HG03469 (cell line): ENCODE data around the gene SEC24C.
A peak's percentile ranks its signal among the peaks of the same experiment; 100 is the strongest.

Source experiments
- ATAC-seq: cut with Tn5 transposase; IDR thresholded peaks from one replicate; pipeline ENCODE4 v1.9.1; 2021; ENCODE audit warnings: mild to moderate bottlenecking, moderate library complexity, moderate number of reproducible peaks; ENCODE audit not compliant: unreplicated experiment

Gene SEC24C

GRCh38 chr10:73809061-73809818, 65.1 kb downstream of the SEC24C start:
- no peak for ATAC-seq

- no peak for ATAC-seq
Observed at GRCh38 chr10:73810358-73810734, 66.2 kb downstream of the SEC24C start.

- peak; percentile 9 for ATAC-seq
Observed at GRCh38 chr10:73810735-73811465, 66.7 kb downstream of the SEC24C start.

- ATAC-seq = no peak
Observed at GRCh38 chr10:73812657-73813056, 68.5 kb downstream of the SEC24C start.

- ATAC-seq = no peak
Observed at GRCh38 chr10:73813333-73813732, 69.2 kb downstream of the SEC24C start.

- ATAC-seq = no peak
Observed at GRCh38 chr10:73814276-73814895, 70.2 kb downstream of the SEC24C start.

GRCh38 chr10:73814896-73815718, 70.9 kb downstream of the SEC24C start:
- no peak for ATAC-seq

- no peak for ATAC-seq
Observed at GRCh38 chr10:73815719-73816030, 71.5 kb downstream of the SEC24C start.

GRCh38 chr10:73816917-73817729, 73.0 kb downstream of the SEC24C start:
- ATAC-seq = no peak

GRCh38 chr10:73817826-73818225, 73.7 kb downstream of the SEC24C start:
- ATAC-seq = no peak

- no peak for ATAC-seq
Observed at GRCh38 chr10:73818402-73818801, 74.2 kb downstream of the SEC24C start.

- ATAC-seq = no peak
Observed at GRCh38 chr10:73819081-73819480, 74.9 kb downstream of the SEC24C start.

GRCh38 chr10:73819513-73820093, 75.4 kb downstream of the SEC24C start:
- ATAC-seq = no peak
